ENCODE measurements around the gene HOXA3. TPM values are rescaled to one million over a fixed set of nuclear protein-coding genes. Genes with fewer than 3 reads are reported as not detected.

The HOXA3 gene
- total RNA-seq, 1 donor: 3.5 TPM

GRCh38 chr7:27167916-27168264 is 15.5 kb upstream of the HOXA3 start:
- no peak for DNase-seq (ENCODE audit: low read depth)
- no peak overlapping the region for H3K4me3 ChIP-seq (ENCODE audit: low read depth, low read length)
- no peak for TF ChIP-seq CTCF (IDR thresholded peaks at IDR 0.05; ENCODE audit: insufficient read depth, low read length)

GRCh38 chr7:27166531-27167505 is 14.4 kb upstream of the HOXA3 start:
- TF ChIP-seq CTCF (IDR thresholded peaks at IDR 0.05; ENCODE audit: insufficient read depth, low read length): no peak

GRCh38 chr7:27165996-27166530 is 13.7 kb upstream of the HOXA3 start:
- DNase-seq (ENCODE audit: low read depth): no peak
- TF ChIP-seq CTCF (IDR thresholded peaks at IDR 0.05; ENCODE audit: insufficient read depth, low read length): no peak
- H3K4me3 ChIP-seq (ENCODE audit: low read depth, low read length): no peak overlapping the region

More at GRCh38 chr7:27166531-27167505, 14.4 kb upstream of the HOXA3 start:
- DNase-seq (ENCODE audit: low read depth): no peak
- no peak overlapping the region for H3K4me3 ChIP-seq (ENCODE audit: low read depth, low read length)

GRCh38 chr7:27165089-27165995 is 13.0 kb upstream of the HOXA3 start, which contains the start of gene HOXA9:
Gene HOXA9 (minus strand): TSS chr7:27165537. CDS start chr7:27165457, 80 bp downstream.
- no peak within 1 kb of the TSS for H3K4me3 ChIP-seq (ENCODE audit: low read depth, low read length)
- no peak for TF ChIP-seq CTCF (IDR thresholded peaks at IDR 0.05; ENCODE audit: insufficient read depth, low read length)
- no peak for DNase-seq (ENCODE audit: low read depth)

GRCh38 chr7:27164367-27165088 is 12.1 kb upstream of the HOXA3 start:
- no peak for TF ChIP-seq CTCF (IDR thresholded peaks at IDR 0.05; ENCODE audit: insufficient read depth, low read length)
- H3K4me3 ChIP-seq (ENCODE audit: low read depth, low read length): no peak overlapping the region
- DNase-seq (ENCODE audit: low read depth): no peak

- DNase-seq (ENCODE audit: low read depth): no peak
- no peak overlapping the region for H3K4me3 ChIP-seq (ENCODE audit: low read depth, low read length)
- TF ChIP-seq CTCF (IDR thresholded peaks at IDR 0.05; ENCODE audit: insufficient read depth, low read length): no peak
Observed at GRCh38 chr7:27164045-27164366, 11.6 kb upstream of the HOXA3 start.

Measured in fibroblast of the aortic adventitia (primary cell).